GM21381 (cell line): Measurements from ENCODE around the gene C5orf52.

Experiments
- ATAC-seq: cut with Tn5 transposase; IDR thresholded peaks from one replicate; pipeline ENCODE4 v1.9.1; 2021; ENCODE audit warnings: mild to moderate bottlenecking, moderate library complexity; ENCODE audit not compliant: unreplicated experiment

The C5orf52 gene

GRCh38 chr5:157670662-157671591, at the start of gene C5orf52:
Gene C5orf52, plus strand, starts transcription at chr5:157671533. Its CDS starts 82 bp downstream, at chr5:157671615.
- ATAC-seq = no peak

- ATAC-seq = no peak
These were observed 47.2 kb upstream of the C5orf52 start for GRCh38 chr5:157624144-157624543.

GRCh38 chr5:157626831-157627230, 44.5 kb upstream of the C5orf52 start:
- no peak for ATAC-seq

- ATAC-seq = no peak
These were observed 41.0 kb upstream of the C5orf52 start for GRCh38 chr5:157630341-157630740.

GRCh38 chr5:157640406-157641066, 30.8 kb upstream of the C5orf52 start:
- no peak for ATAC-seq

GRCh38 chr5:157648275-157648990, 22.9 kb upstream of the C5orf52 start:
- no peak for ATAC-seq

- ATAC-seq = no peak
These were observed 22.2 kb upstream of the C5orf52 start for GRCh38 chr5:157649101-157649500.

GRCh38 chr5:157650991-157651611, 20.2 kb upstream of the C5orf52 start:
- no peak for ATAC-seq

GRCh38 chr5:157651623-157652376, 19.5 kb upstream of the C5orf52 start:
- peak; percentile 77 for ATAC-seq

GRCh38 chr5:157652377-157652692, 19.0 kb upstream of the C5orf52 start, which contains the start of gene SOX30:
Gene SOX30, minus strand, starts transcription at chr5:157652438. Its CDS starts 360 bp downstream, at chr5:157652078.
- no peak for ATAC-seq

GRCh38 chr5:157657516-157657915, 13.8 kb upstream of the C5orf52 start:
- ATAC-seq = no peak

- no peak for ATAC-seq
These were observed 12.4 kb upstream of the C5orf52 start for GRCh38 chr5:157658893-157659292.

GRCh38 chr5:157659868-157660660, 11.3 kb upstream of the C5orf52 start:
- no peak for ATAC-seq

GRCh38 chr5:157665467-157666070, 5.8 kb upstream of the C5orf52 start:
- no peak for ATAC-seq

GRCh38 chr5:157668356-157668755, 3.0 kb upstream of the C5orf52 start:
- ATAC-seq = no peak

GRCh38 chr5:157669701-157670097, 1.6 kb upstream of the C5orf52 start:
- ATAC-seq = no peak

GRCh38 chr5:157671592-157672330, 428 bp downstream of the C5orf52 start:
- no peak for ATAC-seq

- ATAC-seq = no peak
These were observed 1.6 kb downstream of the C5orf52 start for GRCh38 chr5:157672976-157673375.
